Activated CD4-positive, alpha-beta memory T cell treated with anti-CD3 and anti-CD28 coated beads for 36 hours (primary cell): ENCODE data around the gene TICRR. TPM values are rescaled to one million over a fixed set of nuclear protein-coding genes. Genes with fewer than 3 reads are reported as not detected.

ENCODE experiments used
- CTCF ChIA-PET: fragments of 350-600 bp; sonication (Branson Sonifier 250); formaldehyde crosslinking; loops from one replicate; lab custom pipeline; 2021; ENCODE audit warnings: antibody characterized with exemption, inconsistent platforms; lab: Charles Lee
- POLR2A ChIA-PET: fragments of 350-600 bp; sonication (Branson Sonifier 250); formaldehyde crosslinking; loops from one replicate; lab custom pipeline; 2021; ENCODE audit warnings: antibody characterized with exemption; lab: Charles Lee
- DNase-seq: peaks from one replicate; pipeline ENCODE4 v3.0.0-alpha.2; 2020
- H3K27ac Mint-ChIP-seq: one replicate; pipeline ENCODE4 v1.8.0; 2021; ENCODE audit warnings: mixed read lengths
- H3K27me3 Mint-ChIP-seq: one replicate; pipeline ENCODE4 v1.8.0; 2021; ENCODE audit warnings: mixed read lengths
- H3K36me3 Mint-ChIP-seq: one replicate; pipeline ENCODE4 v1.8.0; 2021; ENCODE audit warnings: mixed read lengths
- H3K4me1 Mint-ChIP-seq: one replicate; pipeline ENCODE4 v1.8.0; 2021; ENCODE audit warnings: low read depth, mixed read lengths
- H3K4me3 Mint-ChIP-seq: one replicate; pipeline ENCODE4 v1.8.0; 2021; ENCODE audit warnings: mild to moderate bottlenecking, mixed read lengths
- H3K9me3 Mint-ChIP-seq: one replicate; pipeline ENCODE4 v1.8.0; 2021; ENCODE audit warnings: mixed read lengths
- intact Hi-C: fragments of 100-400 bp; cut with micrococcal nuclease; formaldehyde crosslinking; loops from one replicate; pipeline ENCODE4 v1.15.1; 2023
- total RNA-seq, 2 experiments: library from RNA; stranded (reverse); gene quantifications; one replicate each; pipeline ENCODE4 v1.2.3, GENCODE V29; 2021

Gene TICRR
- total RNA-seq, 2 experiments from 2014 or later: 16.8 to 18.0 TPM

- Mint-ChIP-seq H3K36me3 (no peaks in the 10 kb centered on the region), H3K4me1 (no peaks in the 10 kb centered on the region), H3K4me3 (no peak overlapping the region), H3K27me3 (peaks cover 2% of the 10 kb centered on the region), H3K9me3 (no peaks in the 10 kb centered on the region), H3K27ac (no peak overlapping the region)
- no peak for DNase-seq
- ChIA-PET CTCF (interaction anchor here (1.0 to 1.7 kb wide), 5 partner anchors 11 to 202 kb away, joined by 3 to 9 read pairs (median 3); no protein-coding TSS in a partner anchor), POLR2A (no interaction called here)
- intact Hi-C loops: no loop called here
Measured at GRCh38 chr15:89672221-89673164, 97.2 kb downstream of the TICRR start.

GRCh38 chr15:89673165-89673512 lies 97.9 kb downstream of the TICRR start:
- CTCF ChIA-PET: interaction anchor here (0.6 to 1.7 kb wide), 9 partner anchors 11 to 410 kb away, joined by 3 to 9 read pairs (median 3); no protein-coding TSS in a partner anchor
- Mint-ChIP-seq H3K4me3 (no peak overlapping the region), H3K4me1 (no peaks in the 10 kb centered on the region), H3K36me3 (no peaks in the 10 kb centered on the region), H3K9me3 (no peaks in the 10 kb centered on the region), H3K27ac (no peak overlapping the region), H3K27me3 (peaks cover 2% of the 10 kb centered on the region)
- intact Hi-C loops: no loop called here
- POLR2A ChIA-PET: no interaction called here
- peak; percentile 31 for DNase-seq

GRCh38 chr15:89674526-89674925 lies 99.3 kb downstream of the TICRR start:
- CTCF ChIA-PET: no interaction called here
- no peak for DNase-seq
- Mint-ChIP-seq H3K9me3 (no peaks in the 10 kb centered on the region), H3K4me1 (no peaks in the 10 kb centered on the region), H3K4me3 (no peak overlapping the region), H3K36me3 (no peaks in the 10 kb centered on the region), H3K27me3 (peaks cover 2% of the 10 kb centered on the region), H3K27ac (no peak overlapping the region)
- POLR2A ChIA-PET: no interaction called here
- intact Hi-C loops: no loop called here

DNA sequence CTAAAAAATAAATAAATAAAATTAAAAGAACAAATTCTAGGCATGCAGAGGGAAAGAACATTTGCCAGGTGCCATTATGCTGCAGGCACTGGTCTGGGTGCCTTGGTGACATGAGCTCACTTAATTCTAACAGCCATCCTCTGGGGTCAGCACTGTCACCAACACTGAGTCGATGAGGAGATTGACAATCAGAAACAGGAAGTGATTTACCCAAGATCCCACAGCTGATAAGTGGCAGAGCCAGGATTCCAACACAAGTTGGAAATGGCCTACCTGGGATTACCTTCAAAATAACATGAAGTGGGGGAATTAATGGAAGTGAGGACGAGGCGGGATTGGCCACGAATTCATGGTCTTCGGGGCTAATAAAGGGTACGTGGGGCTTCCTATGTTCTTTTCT lies 100.3 kb downstream of the TICRR start:
- H3K4me1 Mint-ChIP-seq: no peaks in the 10 kb centered on the region
- intact Hi-C loops: no loop called here
- ChIA-PET POLR2A (no interaction called here), CTCF (no interaction called here)
- no peak overlapping the region for H3K27ac Mint-ChIP-seq
- peaks cover 2% of the 10 kb centered on the region for H3K27me3 Mint-ChIP-seq
- no peaks in the 10 kb centered on the region for H3K9me3 Mint-ChIP-seq
- no peak overlapping the region for H3K4me3 Mint-ChIP-seq
- no peak for DNase-seq
- no peaks in the 10 kb centered on the region for H3K36me3 Mint-ChIP-seq

- intact Hi-C loops: no loop called here
- Mint-ChIP-seq H3K9me3 (no peaks in the 10 kb centered on the region), H3K4me3 (no peak overlapping the region), H3K4me1 (no peaks in the 10 kb centered on the region), H3K27ac (no peak overlapping the region), H3K27me3 (peaks cover 2% of the 10 kb centered on the region), H3K36me3 (no peaks in the 10 kb centered on the region)
- POLR2A ChIA-PET: no interaction called here
- no peak for DNase-seq
- CTCF ChIA-PET: no interaction called here
Measured at GRCh38 chr15:89677381-89677780, 102.1 kb downstream of the TICRR start.

Other genes starting within 250 kb of the TICRR start
- 10 to 100 TPM; 94.8 to 97.4 TPM for gene POLG, start 240.6 kb upstream of the TICRR start, total RNA-seq
- gene RHCG, start 78.9 kb upstream of the TICRR start, total RNA-seq: not detected
- gene KIF7, start 80.0 kb downstream of the TICRR start, total RNA-seq: under 1 TPM; 0.92 to 0.95 TPM
- under 1 TPM; 0.17 to 0.31 TPM for gene PLIN1, start 103.9 kb downstream of the TICRR start, total RNA-seq
- 1 to 10 TPM; 2.9 to 3.1 TPM for gene PEX11A, start 115.3 kb downstream of the TICRR start, total RNA-seq
- not detected for gene WDR93, start 115.3 kb downstream of the TICRR start, total RNA-seq
- gene MESP1, start 175.8 kb downstream of the TICRR start, total RNA-seq: 1 to 10 TPM; 4.6 to 6.7 TPM
- gene MESP2, start 200.9 kb downstream of the TICRR start, total RNA-seq: not detected
- under 1 TPM; 0.12 to 0.14 TPM for gene ANPEP, start 239.4 kb downstream of the TICRR start, total RNA-seq